SK-N-SH (cell line): ENCODE results near the gene GRIP1.

ENCODE experiments used
- CTCF ChIP-seq: fragments of 200-600 bp; sonication (generic); IDR thresholded peaks from 2 replicates; pipeline ENCODE4 v1.6.1; 2017; ENCODE audit warnings: antibody characterized with exemption, mild to moderate bottlenecking, moderate library complexity
- POLR2AphosphoS5 ChIP-seq: IDR thresholded peaks from 2 replicates; pipeline ENCODE4 v1.6.1; 2012; ENCODE audit warnings: low read depth, low read length

GRCh38 chr12:66590275-66590985, 88.4 kb downstream of the GRIP1 start:
- TF ChIP-seq POLR2AphosphoS5 (no peak), CTCF (no peak)
